Activated CD8-positive, alpha-beta T cell treated with anti-CD3 and anti-CD28 coated beads for 36 hours (primary cell): ENCODE data around the gene TIE1. TPM values are rescaled to one million over a fixed set of nuclear protein-coding genes. Genes with fewer than 3 reads are reported as not detected.

Experiments used
- ATAC-seq: fragments of 200-7000 bp; cut with Tn5 transposase; one replicate; pipeline ENCODE4 v1.10.0; 2021; ENCODE audit warnings: mild to moderate bottlenecking, moderate library complexity
- CTCF ChIA-PET: fragments of 350-600 bp; sonication (Branson Sonifier 250); formaldehyde crosslinking; loops from one replicate; lab custom pipeline; 2021; ENCODE audit warnings: antibody characterized with exemption; lab: Charles Lee
- POLR2A ChIA-PET: fragments of 350-600 bp; sonication (Branson Sonifier 250); formaldehyde crosslinking; loops from one replicate; lab custom pipeline; 2021; ENCODE audit warnings: antibody characterized with exemption; lab: Charles Lee
- DNase-seq: peaks from one replicate; pipeline ENCODE4 v3.0.0-alpha.2; 2020
- H3K27ac Mint-ChIP-seq: one replicate; pipeline ENCODE4 v1.8.0; 2021; ENCODE audit warnings: mild to moderate bottlenecking, mixed read lengths
- H3K27me3 Mint-ChIP-seq: one replicate; pipeline ENCODE4 v1.8.0; 2021; ENCODE audit warnings: mixed read lengths
- H3K36me3 Mint-ChIP-seq: one replicate; pipeline ENCODE4 v1.8.0; 2021; ENCODE audit warnings: low read depth, mixed read lengths
- H3K4me1 Mint-ChIP-seq: one replicate; pipeline ENCODE4 v1.8.0; 2021; ENCODE audit warnings: low read depth, mixed read lengths
- H3K4me3 Mint-ChIP-seq: one replicate; pipeline ENCODE4 v1.8.0; 2021; ENCODE audit warnings: mild to moderate bottlenecking, moderate library complexity, mixed read lengths
- H3K9me3 Mint-ChIP-seq: one replicate; pipeline ENCODE4 v1.8.0; 2021; ENCODE audit warnings: mixed read lengths
- intact Hi-C: fragments of 100-400 bp; cut with micrococcal nuclease; formaldehyde crosslinking; loops from one replicate; pipeline ENCODE4 v1.10.0; 2022
- total RNA-seq, 2 experiments: library from RNA; stranded (reverse); gene quantifications; one replicate each; pipeline ENCODE4 v1.2.3, GENCODE V29; 2021
- TF ChIP-seq, protein P1 (sequence below): fragments of 200-600 bp; IDR thresholded peaks from one replicate; pipeline ENCODE4 v1.8.0; 2022; ENCODE audit warnings: antibody characterized with exemption, mild to moderate bottlenecking

TIE1 gene
- total RNA-seq, 2 experiments from 2014 or later, result 0.25 TPM; not detected in 1

DNA sequence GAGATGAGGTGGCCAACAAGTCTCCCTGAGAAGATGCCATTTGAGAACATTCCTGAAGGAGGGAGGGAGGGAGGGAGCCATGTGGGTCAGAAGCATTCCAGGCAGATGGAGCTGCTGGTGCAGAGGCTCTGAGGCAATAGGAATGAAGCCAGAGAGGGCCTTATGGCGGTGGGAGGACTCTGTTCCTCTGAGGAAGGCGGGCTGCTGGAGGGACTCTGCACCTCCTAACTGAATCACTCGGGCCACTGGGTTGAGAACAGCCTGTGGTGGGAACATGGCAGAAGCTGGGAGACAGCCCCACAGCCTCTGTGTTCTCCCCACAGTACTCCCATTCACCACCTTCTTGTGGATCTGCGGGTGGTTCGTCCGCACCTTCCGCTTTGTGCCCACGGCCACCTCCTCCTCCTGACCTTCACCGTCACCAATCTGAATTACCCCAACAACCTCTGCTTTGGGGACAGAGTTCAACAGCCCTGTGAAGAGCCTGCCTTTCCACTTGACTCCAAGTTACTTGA, 33.4 kb upstream of the TIE1 start:
- ChIA-PET POLR2A (no interaction called here), CTCF (no interaction called here)
- no peaks in the 10 kb centered on the region for H3K36me3 Mint-ChIP-seq
- peaks cover 8% of the 10 kb centered on the region for H3K9me3 Mint-ChIP-seq
- ATAC-seq (no peak), DNase-seq (no peak)
- H3K27ac Mint-ChIP-seq, result no peak overlapping the region
- H3K27me3 Mint-ChIP-seq, result peaks cover 13% of the 10 kb centered on the region
- TF ChIP-seq, protein P1, sequence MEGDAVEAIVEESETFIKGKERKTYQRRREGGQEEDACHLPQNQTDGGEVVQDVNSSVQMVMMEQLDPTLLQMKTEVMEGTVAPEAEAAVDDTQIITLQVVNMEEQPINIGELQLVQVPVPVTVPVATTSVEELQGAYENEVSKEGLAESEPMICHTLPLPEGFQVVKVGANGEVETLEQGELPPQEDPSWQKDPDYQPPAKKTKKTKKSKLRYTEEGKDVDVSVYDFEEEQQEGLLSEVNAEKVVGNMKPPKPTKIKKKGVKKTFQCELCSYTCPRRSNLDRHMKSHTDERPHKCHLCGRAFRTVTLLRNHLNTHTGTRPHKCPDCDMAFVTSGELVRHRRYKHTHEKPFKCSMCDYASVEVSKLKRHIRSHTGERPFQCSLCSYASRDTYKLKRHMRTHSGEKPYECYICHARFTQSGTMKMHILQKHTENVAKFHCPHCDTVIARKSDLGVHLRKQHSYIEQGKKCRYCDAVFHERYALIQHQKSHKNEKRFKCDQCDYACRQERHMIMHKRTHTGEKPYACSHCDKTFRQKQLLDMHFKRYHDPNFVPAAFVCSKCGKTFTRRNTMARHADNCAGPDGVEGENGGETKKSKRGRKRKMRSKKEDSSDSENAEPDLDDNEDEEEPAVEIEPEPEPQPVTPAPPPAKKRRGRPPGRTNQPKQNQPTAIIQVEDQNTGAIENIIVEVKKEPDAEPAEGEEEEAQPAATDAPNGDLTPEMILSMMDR, result no peak
- H3K4me1 Mint-ChIP-seq, result peaks cover 10% of the 10 kb centered on the region
- no peak overlapping the region for H3K4me3 Mint-ChIP-seq
- intact Hi-C loops, result no loop called here

DNA sequence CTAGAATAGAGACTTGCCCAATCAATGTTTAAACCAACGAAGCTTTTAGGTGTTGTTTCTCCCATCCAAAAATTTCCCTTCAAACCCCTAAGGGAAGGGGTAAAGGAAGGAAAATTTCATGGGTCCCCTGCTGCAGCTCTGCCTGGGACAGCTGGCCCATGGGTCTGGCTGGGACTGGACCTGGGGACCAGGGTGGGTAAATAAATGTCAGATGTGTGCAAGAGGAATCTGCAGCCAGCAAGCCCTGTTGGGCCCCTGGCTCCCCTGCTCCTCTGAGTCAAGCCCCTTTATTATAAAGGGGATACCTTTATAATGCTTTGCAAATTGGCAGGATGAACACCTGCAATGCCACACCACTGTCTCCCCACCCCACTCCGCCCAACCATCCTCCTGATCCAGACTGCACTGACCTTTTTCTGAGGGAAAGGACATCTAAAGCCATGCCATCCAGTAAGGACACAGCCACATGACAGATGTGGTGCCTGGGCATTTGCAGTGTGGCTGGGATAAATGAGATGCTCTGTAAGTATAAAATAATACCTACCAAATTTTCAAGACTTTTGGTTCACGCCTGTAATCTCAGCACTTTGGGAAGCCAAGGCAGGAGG, 32.9 kb upstream of the TIE1 start:
- Mint-ChIP-seq H3K4me3 (no peak overlapping the region), H3K27me3 (peaks cover 13% of the 10 kb centered on the region), H3K36me3 (no peaks in the 10 kb centered on the region), H3K4me1 (peaks cover 10% of the 10 kb centered on the region), H3K9me3 (peaks cover 4% of the 10 kb centered on the region), H3K27ac (no peak overlapping the region)
- no peak for DNase-seq
- ChIA-PET CTCF (no interaction called here), POLR2A (no interaction called here)
- TF ChIP-seq, protein P1, result no peak
- intact Hi-C loops, result no loop called here
- ATAC-seq, result no peak

- ChIA-PET CTCF (no interaction called here), POLR2A (interaction anchor here (0.5 kb wide), 1 partner anchor 896 kb away, joined by 3 read pairs; no protein-coding TSS in a partner anchor)
- Mint-ChIP-seq H3K9me3 (peaks cover 2% of the 10 kb centered on the region), H3K4me3 (peak within 1 kb of the TSS; percentile 47), H3K27ac (no peak within 1 kb of the TSS), H3K36me3 (peaks cover 3% of the 10 kb centered on the region), H3K4me1 (peaks cover 17% of the 10 kb centered on the region), H3K27me3 (peaks cover 12% of the 10 kb centered on the region)
- intact Hi-C loops, result no loop called here
- ATAC-seq, result no peak
- no peak for DNase-seq
- TF ChIP-seq, protein P1, result no peak
Measured at GRCh38 chr1:43269627-43270375, 31.0 kb upstream of the TIE1 start, which contains the start of gene TMEM125. TMEM125 (plus strand) TSS chr1:43269983; CDS start chr1:43272723, 2,740 bp downstream.

DNA sequence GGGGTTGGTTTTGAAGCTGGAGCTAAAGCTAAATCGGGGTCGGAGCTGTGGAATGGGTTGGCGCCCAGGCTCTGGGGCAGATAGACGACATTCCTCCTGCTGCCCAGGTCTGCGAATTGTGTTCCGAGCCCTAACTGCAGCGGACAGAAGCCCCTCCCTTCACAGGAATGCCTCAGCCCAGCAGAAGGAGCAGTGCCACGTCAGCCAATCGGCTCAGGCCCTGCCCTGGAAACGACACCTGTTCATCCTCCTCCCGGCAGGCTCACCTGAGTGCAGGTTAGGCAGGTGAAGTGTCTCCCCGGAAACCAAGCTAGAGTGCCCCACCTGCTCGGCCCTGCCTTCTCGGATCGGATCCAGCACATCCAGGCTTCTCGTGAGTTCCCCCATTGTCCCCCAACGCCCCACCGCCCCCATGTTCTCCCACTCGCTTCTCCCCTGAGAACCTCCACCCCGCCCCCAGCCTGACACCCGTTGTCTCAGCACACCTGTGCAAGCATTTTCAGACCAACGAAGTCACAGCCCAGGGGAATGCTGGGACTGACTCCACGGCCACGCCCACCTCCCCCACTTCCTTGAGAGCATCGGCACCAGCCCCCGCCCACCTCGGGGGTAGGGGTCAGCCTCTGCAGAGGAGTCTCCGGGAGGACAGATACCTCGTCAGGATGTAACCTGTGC, 30.2 kb upstream of the TIE1 start:
- Mint-ChIP-seq H3K27me3 (peaks cover 12% of the 10 kb centered on the region), H3K4me1 (peaks cover 21% of the 10 kb centered on the region), H3K9me3 (peaks cover 5% of the 10 kb centered on the region), H3K36me3 (peaks cover 5% of the 10 kb centered on the region), H3K27ac (no peak overlapping the region), H3K4me3 (peak overlapping the region; percentile 47)
- intact Hi-C loops, result no loop called here
- TF ChIP-seq, protein P1, result no peak
- POLR2A ChIA-PET, result interaction anchor here (0.5 kb wide), 1 partner anchor 897 kb away, joined by 3 read pairs; no protein-coding TSS in a partner anchor
- ATAC-seq (peak; percentile 25), DNase-seq (peak; percentile 51)
- CTCF ChIA-PET, result no interaction called here
